Adipose tissue (tissue), 3 donors: ENCODE results near the gene CAP2. TPM values are rescaled to one million over a fixed set of nuclear protein-coding genes. Genes with fewer than 3 reads are reported as not detected.

Experiments
- H3K27ac ChIP-seq: one replicate; pipeline ENCODE4 v1.5.1; 2013; ENCODE audit warnings: low read depth, low read length
- WGBS, 3 donors: extraction: QIAGEN DNeasy Blood & Tissue Kit; methylation state at CpG; one replicate each; pipeline ENCODE4 v1.1.7; 2013; 5-methylcytosine and 5-hydroxymethylcytosine counted together
- polyA plus RNA-seq, 3 donors: library from polyadenylated mRNA; stranded (reverse); fragments of 200-250 nt; gene quantifications; one replicate each; pipeline ENCODE4 v1.2.3, GENCODE V29; 2013
- donor health status: healthy with polysubstance abuse.
- donor health status: Bipolar disorder and iron deficiency.
- donor health status: healthy.

The CAP2 gene
- polyA plus RNA-seq, 3 donors = 2.2 to 4.7 (median 2.5) TPM

- WGBS, 3 donors = 87 to 92% (median 91%) methylated on average over 10 of the region's 10 CpGs
- no peak overlapping the region for H3K27ac ChIP-seq
These were observed 90.9 kb downstream of the CAP2 start for GRCh38 chr6:17484201-17484849.

GRCh38 chr6:17485181-17485580, 91.8 kb downstream of the CAP2 start:
- H3K27ac ChIP-seq = no peak overlapping the region
- 73 to 79% (median 76%) methylated on average over 4 of the region's 4 CpGs for WGBS, 3 donors

GRCh38 chr6:17485946-17486345, 92.6 kb downstream of the CAP2 start:
- no peak overlapping the region for H3K27ac ChIP-seq
- WGBS, 3 donors = 86 to 95% (median 87%) methylated on average over 2 of the region's 2 CpGs

- H3K27ac ChIP-seq = no peak overlapping the region
- 89 to 95% (median 94%) methylated on average over 4 of the region's 4 CpGs for WGBS, 3 donors
These were observed 93.3 kb downstream of the CAP2 start for GRCh38 chr6:17486680-17487079.

- H3K27ac ChIP-seq = no peak overlapping the region
- 55 to 82% (median 63%) methylated on average over 4 of the region's 4 CpGs for WGBS, 3 donors
These were observed 97.3 kb downstream of the CAP2 start for GRCh38 chr6:17490724-17491123.

- H3K27ac ChIP-seq = no peak overlapping the region
- WGBS, 3 donors = 34 to 76% (median 38%) methylated on average over 10 of the region's 10 CpGs
These were observed 98.2 kb downstream of the CAP2 start for GRCh38 chr6:17491416-17492142.

- H3K27ac ChIP-seq = no peak overlapping the region
- WGBS, 3 donors = 36 to 82% (median 53%) methylated on average over 6 of the region's 6 CpGs
These were observed 99.0 kb downstream of the CAP2 start for GRCh38 chr6:17492350-17492749.

- no peak overlapping the region for H3K27ac ChIP-seq
- WGBS, 3 donors = 61 to 91% (median 65%) methylated on average over 2 of the region's 2 CpGs
These were observed 99.9 kb downstream of the CAP2 start for GRCh38 chr6:17493286-17493685.

GRCh38 chr6:17494177-17494576, 100.8 kb downstream of the CAP2 start:
- no peak overlapping the region for H3K27ac ChIP-seq
- WGBS, 3 donors = 85 to 93% (median 87%) methylated on average over 4 of the region's 4 CpGs

- no peak overlapping the region for H3K27ac ChIP-seq
These were observed 101.5 kb downstream of the CAP2 start for GRCh38 chr6:17494919-17495318.

GRCh38 chr6:17497535-17498095, 104.2 kb downstream of the CAP2 start:
- WGBS, 3 donors = 52 to 70% (median 59%) methylated on average over 4 of the region's 4 CpGs
- no peak overlapping the region for H3K27ac ChIP-seq

More at GRCh38 chr6:17494919-17495318, 101.5 kb downstream of the CAP2 start:
- 75 to 95% (median 94%) methylated on average over 2 of the region's 2 CpGs for WGBS, 3 donors

- 90 to 91% (median 91%) methylated on average over 3 of the region's 3 CpGs for WGBS, 3 donors
- no peak overlapping the region for H3K27ac ChIP-seq
These were observed 108.0 kb downstream of the CAP2 start for GRCh38 chr6:17501442-17501841.

GRCh38 chr6:17501982-17502704, 108.7 kb downstream of the CAP2 start:
- no peak overlapping the region for H3K27ac ChIP-seq
- 87 to 92% (median 88%) methylated on average over 3 of the region's 3 CpGs for WGBS, 3 donors

- WGBS, 3 donors = 95 to 98% (median 98%) methylated on average over 7 of the region's 7 CpGs
- no peak overlapping the region for H3K27ac ChIP-seq
These were observed 109.7 kb downstream of the CAP2 start for GRCh38 chr6:17503051-17503450.

GRCh38 chr6:17504005-17504404, 110.6 kb downstream of the CAP2 start:
- WGBS, 3 donors = 73 to 94% (median 82%) methylated on average over 1 of the region's 1 CpG
- no peak overlapping the region for H3K27ac ChIP-seq

GRCh38 chr6:17505062-17505476, 111.7 kb downstream of the CAP2 start:
- H3K27ac ChIP-seq = no peak overlapping the region
- 75 to 89% (median 85%) methylated on average over 5 of the region's 5 CpGs for WGBS, 3 donors

- 95 to 99% (median 96%) methylated on average over 5 of the region's 5 CpGs for WGBS, 3 donors
- no peak overlapping the region for H3K27ac ChIP-seq
These were observed 112.4 kb downstream of the CAP2 start for GRCh38 chr6:17505767-17506280.

- H3K27ac ChIP-seq = no peak overlapping the region
- WGBS, 3 donors = 94 to 97% (median 95%) methylated on average over 6 of the region's 6 CpGs
These were observed 113.1 kb downstream of the CAP2 start for GRCh38 chr6:17506531-17506930.

GRCh38 chr6:17506962-17507361, 113.6 kb downstream of the CAP2 start:
- 80 to 92% (median 88%) methylated on average over 12 of the region's 12 CpGs for WGBS, 3 donors
- H3K27ac ChIP-seq = no peak overlapping the region
